ENCODE measurements around the gene RGR.

DNA sequence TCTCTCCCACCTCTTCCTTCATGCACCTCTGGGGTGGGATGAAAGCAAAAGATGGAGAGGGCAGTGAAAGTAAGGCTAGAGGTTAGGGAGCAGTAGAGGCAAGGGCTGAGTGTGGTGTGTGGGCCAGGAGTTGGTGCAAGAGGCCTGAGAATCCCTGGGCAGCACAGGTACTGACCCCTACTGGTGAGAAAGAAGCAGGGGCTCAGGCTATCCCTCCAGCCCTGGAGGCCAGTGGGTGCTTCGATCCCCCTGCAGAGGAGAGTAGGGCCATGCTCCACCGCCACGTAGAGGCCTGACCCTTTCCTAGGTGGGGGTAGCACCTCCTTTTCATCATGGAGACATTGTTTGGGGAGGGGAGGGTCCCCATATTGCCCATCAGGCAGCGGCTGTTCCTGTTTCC is 40.7 kb upstream of the RGR start:
- TF ChIP-seq FOXM1 (IDR thresholded peaks at IDR 0.05; ENCODE audit: borderline replicate concordance): no peak
- no peak for TF ChIP-seq TARDBP (IDR thresholded peaks at IDR 0.05)
- no peak for TF ChIP-seq L3MBTL2 (conservative IDR thresholded peaks at IDR 0.05)
- TF ChIP-seq SP1 (IDR thresholded peaks at IDR 0.05): no peak

Measured in HEK293T (cell line).